HepG2 (cell line): ENCODE results near the gene RUSF1. TPM values are rescaled to one million over a fixed set of nuclear protein-coding genes. Genes with fewer than 3 reads are reported as not detected.

Experiments used
- ATAC-seq: fragments of 200-7000 bp; cut with Tn5 transposase; 3 replicates; pipeline ENCODE4 v1.9.1; 2020; ENCODE audit warnings: mild to moderate bottlenecking, moderate library complexity
- BruUV-seq: library from RNA; stranded (reverse); fragments of 400-500 nt; replicated peaks from 2 replicates; lab custom pipeline; 2021; lab: Mats Ljungman, UMichigan
- CTCF ChIA-PET: fragments of 300-600 bp; formaldehyde crosslinking; extraction: SDS; loops from one replicate; lab custom pipeline; 2021; ENCODE audit warnings: low total read pairs, inconsistent platforms, low intra/inter-chr PET ratio; lab: Yijun Ruan, JAX
- POLR2A ChIA-PET: fragments of 350-600 bp; sonication (Branson Sonifier 250); formaldehyde crosslinking; loops from one replicate; lab custom pipeline; 2020; ENCODE audit warnings: antibody characterized with exemption, inconsistent platforms; lab: Yijun Ruan, JAX
- DNase-seq: peaks from one replicate; pipeline ENCODE4 v3.0.0-alpha.2; 2015; ENCODE audit warnings: low spot score
- FAIRE-seq: peaks from 3 replicates; lab custom pipeline; 2011; peaks lifted over from hg19 to GRCh38; lab: Jason Lieb, UNC
- H2AFZ ChIP-seq: one replicate; pipeline ENCODE4 v1.6.1; 2011; ENCODE audit warnings: low read length, inconsistent platforms
- H3K27ac ChIP-seq: fragments of 300-600 bp; 3 replicates; pipeline ENCODE4 v1.8.0; 2011; ENCODE audit warnings: mixed run types, mild to moderate bottlenecking, mixed read lengths, low read length, inconsistent platforms; ENCODE audit not compliant: insufficient read depth; ENCODE audit errors: extremely low read length
- H3K27me3 ChIP-seq, 2 experiments: fragments of 200-600 bp in 1 of 2; 2 replicates in 1 of 2; 3 replicates in 1 of 2; pipeline versions ENCODE4 v1.6.0 to v1.8.0; 2011; ENCODE audit warnings: low read length in 2 of 2, mild to moderate bottlenecking in 2 of 2, moderate library complexity in 2 of 2, inconsistent platforms in 1 of 2; ENCODE audit not compliant: insufficient read depth in 2 of 2, control insufficient read depth in 1 of 2
- H3K36me3 ChIP-seq, 2 experiments: fragments of 200-600 bp in 1 of 2; replicated peaks in 1 of 2; 2 replicates in 1 of 2; 3 replicates in 1 of 2; pipeline versions ENCODE4 v1.5.1 to v1.8.0; 2011; ENCODE audit warnings: low read length in 2 of 2, inconsistent platforms in 1 of 2; ENCODE audit not compliant: insufficient read depth in 2 of 2, control insufficient read depth in 1 of 2
- H3K4me1 ChIP-seq: 2 replicates; pipeline ENCODE4 v1.5.1; 2012; ENCODE audit warnings: low read length, inconsistent platforms; ENCODE audit not compliant: insufficient read depth
- H3K4me2 ChIP-seq: 2 replicates; pipeline ENCODE4 v1.6.0; 2011; ENCODE audit warnings: low read depth, low read length, inconsistent platforms
- H3K4me3 ChIP-seq, 3 experiments: fragments of 200-600 bp in 1 of 3; sonication (generic), shearing (Covaris generic) in 1 of 3; replicated peaks in 1 of 3; 2 replicates each; pipeline ENCODE4 v1.5.1; 2011 to 2016; ENCODE audit warnings: low read length in 3 of 3, inconsistent platforms in 2 of 3, low read depth in 2 of 3, mild to moderate bottlenecking in 2 of 3, control low read depth in 1 of 3, mixed read lengths in 1 of 3; ENCODE audit not compliant: insufficient read depth in 1 of 3
- H3K79me2 ChIP-seq: one replicate; pipeline ENCODE4 v1.6.1; 2011; ENCODE audit warnings: low read length, inconsistent platforms; ENCODE audit not compliant: insufficient read depth
- H3K9ac ChIP-seq: 2 replicates; pipeline ENCODE4 v1.6.0; 2011; ENCODE audit warnings: mild to moderate bottlenecking, low read depth, low read length, inconsistent platforms; ENCODE audit not compliant: insufficient read depth
- H3K9me3 ChIP-seq: 2 replicates; pipeline ENCODE4 v1.5.1; 2012; ENCODE audit warnings: mild to moderate bottlenecking, low read length
- H4K20me1 ChIP-seq: 2 replicates; pipeline ENCODE4 v1.6.0; 2011; ENCODE audit warnings: inconsistent platforms, mild to moderate bottlenecking, low read length, moderate library complexity; ENCODE audit not compliant: insufficient read depth
- ARNTL ChIP-seq: sonication (generic); formaldehyde crosslinking; IDR thresholded peaks from 2 replicates; pipeline ENCODE4 v1.4.0; 2020; ENCODE audit warnings: mild to moderate bottlenecking, missing genetic modification reagents
- ATF3 ChIP-seq: sonication (generic); formaldehyde crosslinking; IDR thresholded peaks from 2 replicates; pipeline ENCODE4 v1.4.0; 2020; ENCODE audit warnings: missing genetic modification reagents
- NR2F1 ChIP-seq, 2 experiments: fragments of 450-650 bp in 1 of 2; formaldehyde crosslinking in 1 of 2; IDR thresholded peaks; 2 replicates each; pipeline versions ENCODE4 v1.5.0 to v1.6.1; 2016 to 2020; ENCODE audit warnings: mild to moderate bottlenecking in 1 of 2, missing compliant biosample characterization in 1 of 2, missing genetic modification reagents in 1 of 2, moderate library complexity in 1 of 2
- REST ChIP-seq, 2 experiments: IDR thresholded peaks; 2 replicates each; pipeline ENCODE4 v1.6.1; 2011 to 2012; ENCODE audit warnings: low read length in 2 of 2, borderline replicate concordance in 1 of 2, low read depth in 1 of 2, mild to moderate bottlenecking in 1 of 2, moderate library complexity in 1 of 2
- ZNF318 ChIP-seq: sonication (generic); formaldehyde crosslinking; IDR thresholded peaks from 2 replicates; pipeline ENCODE4 v1.4.0; 2020; ENCODE audit warnings: mild to moderate bottlenecking, missing genetic modification reagents
- ZSCAN29 ChIP-seq: sonication (generic); formaldehyde crosslinking; conservative IDR thresholded peaks from 2 replicates; pipeline ENCODE4 v1.4.0; 2020; ENCODE audit warnings: mild to moderate bottlenecking, missing genetic modification reagents
- WGBS: methylation state at CpG from one replicate; pipeline ENCODE4 v1.1.6; 2017; ENCODE audit warnings: low lambda C conversion rate; 5-methylcytosine and 5-hydroxymethylcytosine counted together
- in situ Hi-C: cut with HindIII; loops from 2 replicates; pipeline ENCODE4 v1.10.0; 2017; ENCODE audit warnings: low pct_unique_long_range_greater_than_20kb; ENCODE audit not compliant: extremely low pct_ligation_motif_present
- intact Hi-C: fragments of 100-400 bp; cut with micrococcal nuclease; formaldehyde crosslinking; loops from one replicate; pipeline ENCODE4 v1.10.0; 2022; ENCODE audit not compliant: unreplicated experiment
- polyA plus RNA-seq, 8 experiments: library from polyadenylated mRNA; depleted of rRNA in 3 of 8; stranded (reverse) in 7 of 8; unstranded in 1 of 8; fragments of >200 nt; fragmentation: Illumina TruSeq in 4 of 8; extraction: Trizol in 4 of 8; gene quantifications; 2 replicates each; pipeline versions ENCODE4 v1.2.1 to v1.2.3, GENCODE V29; 2011 to 2016; ENCODE audit warnings: low read depth in 4 of 8, missing spikeins in 1 of 8, mixed read lengths in 1 of 8; ENCODE audit not compliant: insufficient read depth in 1 of 8
- total RNA-seq, 5 experiments: library from RNA; depleted of rRNA; stranded (reverse); fragments of >200 nt; fragmentation: Illumina TruSeq; extraction: Trizol; gene quantifications; 2 replicates each; pipeline ENCODE4 v1.2.3, GENCODE V29; 2016; ENCODE audit warnings: low read depth in 1 of 5

RUSF1 gene
- total and polyA plus RNA-seq, 2 of the 13 experiments (the other 11 are each of a cell fraction or from before 2014, with no cell fraction given), result 40.8 to 50.2 TPM

GRCh38 chr16:31453255-31454204 is 54.7 kb downstream of the RUSF1 start (continued):
- no peak for TF ChIP-seq REST (IDR thresholded peaks at IDR 0.05; ENCODE audit: borderline replicate concordance in 1 of 2, low read depth in 1 of 2, low read length in 2 of 2)

- H2AFZ ChIP-seq, result no peak overlapping the region
- FAIRE-seq (no peak), ATAC-seq (no peak), DNase-seq (no peak)
- intact Hi-C loops, result no loop called here
- no TSS peak for BruUV-seq
- H3K9me3 ChIP-seq, result no peaks in the 10 kb centered on the region
- peaks cover 16% of the 10 kb centered on the region for H3K79me2 ChIP-seq
- H3K4me3 ChIP-seq, result no peak overlapping the region
- peaks cover 0 to 2% of the 10 kb centered on the region in 2 experiments; a peak in 1 of 5 replicates for H3K36me3 ChIP-seq
- H3K4me1 ChIP-seq, result peaks cover 62% of the 10 kb centered on the region
- 40% methylated on average over 3 of the region's 3 CpGs for WGBS
- H3K27ac ChIP-seq, result no peak overlapping the region
- ChIA-PET CTCF (interaction anchor here (1.3 kb wide), 1 partner anchor 9 kb away, joined by 5 read pairs; the partner anchor contains the start of gene ZNF843), POLR2A (interaction anchor here (0.7 to 1.8 kb wide), 5 partner anchors 56 to 456 kb away, joined by 3 to 7 read pairs (median 6); partner anchors contain the start of genes FUS and RUSF1)
- H3K9ac ChIP-seq, result no peak overlapping the region
- in situ Hi-C loops, result loop anchor here (10.0 kb wide), 1 partner anchor 422 kb away; the partner anchor contains the start of gene ZNF267
- no peaks in the 10 kb centered on the region for H3K27me3 ChIP-seq
- peak overlapping the region; percentile 80 for H3K4me2 ChIP-seq
- peaks cover 32% of the 10 kb centered on the region for H4K20me1 ChIP-seq
- TF ChIP-seq ATF3 (CRISPR knock-in tag) (no peak), ZSCAN29 (CRISPR knock-in tag) (no peak), ARNTL (CRISPR knock-in tag) (0 out of 2 replicates have a peak, but pooled peaks have one; percentile 12), ZNF318 (CRISPR knock-in tag) (no peak), NR2F1 (CRISPR knock-in tag; IDR thresholded peaks at IDR 0.05) (no peak)
Measured at GRCh38 chr16:31452631-31453106, 55.5 kb downstream of the RUSF1 start.
